HCT116 (cell line): ENCODE results near the gene GNPTG. TPM values are rescaled to one million over a fixed set of nuclear protein-coding genes. Genes with fewer than 3 reads are reported as not detected.

Experiments used
- ATAC-seq: fragments of 200-7000 bp; cut with Tn5 transposase; 2 replicates; pipeline ENCODE4 v1.9.1; 2020; ENCODE audit warnings: mild to moderate bottlenecking, moderate library complexity
- BruUV-seq: library from RNA; stranded (reverse); fragments of 400-500 nt; replicated peaks from 2 replicates; lab custom pipeline; 2021; lab: Mats Ljungman, UMichigan
- CTCF ChIA-PET: fragments of 300-600 bp; sonication (Branson Sonifier 250); formaldehyde crosslinking; loops from one replicate; lab custom pipeline; 2021; ENCODE audit warnings: antibody characterized with exemption; lab: Charles Lee
- POLR2A ChIA-PET: fragments of 300-600, 350-600 bp; sonication (Branson Sonifier 250); formaldehyde crosslinking; loops from one replicate; lab custom pipeline; 2021; ENCODE audit warnings: antibody characterized with exemption; lab: Charles Lee
- RAD21 ChIA-PET, 2 experiments: fragments of 300-600 bp; sonication (Branson Sonifier 250); formaldehyde crosslinking; loops; one replicate each; lab custom pipeline; 2023; ENCODE audit warnings: low total read pairs in 2 of 2; ENCODE audit not compliant: uncharacterized antibody in 2 of 2, unreplicated experiment in 2 of 2, low non-redundant PET in 1 of 2; lab: Charles Lee
- DNase-seq: peaks from one replicate; pipeline ENCODE4 v3.0.0-alpha.2; 2010; ENCODE audit warnings: low read depth, low spot score
- H2AFZ ChIP-seq: fragments of 200-600 bp; shearing (Covaris generic), sonication (generic); 2 replicates; pipeline ENCODE4 v1.6.1; 2017; ENCODE audit warnings: low read depth, mixed run types, mixed read lengths, antibody characterized with exemption, low read length; ENCODE audit not compliant: poor library complexity, severe bottlenecking
- H3K27ac ChIP-seq: 2 replicates; pipeline ENCODE4 v1.5.1; 2012; ENCODE audit warnings: low read depth, low read length
- H3K27me3 ChIP-seq: fragments of 200-600 bp; sonication (generic); 2 replicates; pipeline ENCODE4 v1.6.1; 2016; ENCODE audit warnings: mixed run types, low read length, mixed read lengths; ENCODE audit not compliant: insufficient read depth
- H3K36me3 ChIP-seq, 2 experiments: fragments of 200-500 bp in 1 of 2; fragments of 200-600 bp in 1 of 2; sonication (Bioruptor generic) in 1 of 2; sonication (generic) in 1 of 2; 2 replicates each; pipeline versions ENCODE4 v1.5.1 to v1.6.1; 2014 to 2016; ENCODE audit warnings: low read length in 2 of 2, inconsistent platforms in 1 of 2, mixed read lengths in 1 of 2, mixed run types in 1 of 2; ENCODE audit not compliant: insufficient read depth in 2 of 2, control insufficient read depth in 1 of 2
- H3K4me1 ChIP-seq, 2 experiments: fragments of 200-600 bp in 1 of 2; sonication (generic) in 1 of 2; 2 replicates each; pipeline versions ENCODE4 v1.5.1 to v1.6.1; 2012 to 2017; ENCODE audit warnings: low read length in 2 of 2, inconsistent platforms in 1 of 2, mild to moderate bottlenecking in 1 of 2, mixed read lengths in 1 of 2, mixed run types in 1 of 2, moderate library complexity in 1 of 2; ENCODE audit not compliant: insufficient read depth in 2 of 2, control insufficient read depth in 1 of 2
- H3K4me2 ChIP-seq: fragments of 200-600 bp; sonication (generic); 2 replicates; pipeline ENCODE4 v1.6.1; 2017; ENCODE audit warnings: mixed run types, low read length, mixed read lengths
- H3K4me3 ChIP-seq, 2 experiments: fragments of 200-600 bp in 1 of 2; sonication (generic) in 1 of 2; replicated peaks in 1 of 2; 2 replicates each; pipeline ENCODE4 v1.5.1; 2011 to 2016; ENCODE audit warnings: low read length in 2 of 2, control low read depth in 1 of 2, low read depth in 1 of 2, mild to moderate bottlenecking in 1 of 2, mixed read lengths in 1 of 2, mixed run types in 1 of 2
- H3K79me2 ChIP-seq: fragments of 200-600 bp; sonication (generic); 2 replicates; pipeline ENCODE4 v1.6.1; 2017; ENCODE audit warnings: mild to moderate bottlenecking, mixed run types, low read length, moderate library complexity, mixed read lengths; ENCODE audit not compliant: insufficient read depth
- H3K9ac ChIP-seq: fragments of 200-600 bp; sonication (generic); 2 replicates; pipeline ENCODE4 v1.6.1; 2016; ENCODE audit warnings: low read length, mixed read lengths
- H3K9me2 ChIP-seq: fragments of 200-600 bp; sonication (generic), shearing (Covaris generic); 2 replicates; pipeline ENCODE4 v1.6.1; 2017; ENCODE audit warnings: mixed run types, mild to moderate bottlenecking, moderate library complexity; ENCODE audit not compliant: insufficient read depth
- H3K9me3 ChIP-seq, 2 experiments: fragments of 200-500 bp in 1 of 2; fragments of 200-600 bp in 1 of 2; sonication (Bioruptor generic) in 1 of 2; sonication (generic) in 1 of 2; 2 replicates each; pipeline ENCODE4 v1.6.1; 2014 to 2017; ENCODE audit warnings: low read length in 2 of 2, mixed read lengths in 2 of 2, inconsistent platforms in 1 of 2, low read depth in 1 of 2, mild to moderate bottlenecking in 1 of 2, mixed run types in 1 of 2, moderate library complexity in 1 of 2; ENCODE audit not compliant: control insufficient read depth in 1 of 2, insufficient read depth in 1 of 2
- H4K20me1 ChIP-seq: fragments of 200-600 bp; sonication (generic), shearing (Covaris generic); 2 replicates; pipeline ENCODE4 v1.6.1; 2017; ENCODE audit warnings: mixed run types, mild to moderate bottlenecking, moderate library complexity; ENCODE audit not compliant: insufficient read depth
- CBX3 ChIP-seq: IDR thresholded peaks from 2 replicates; pipeline ENCODE4 v1.6.1; 2012; ENCODE audit warnings: low read depth
- CEBPB ChIP-seq: IDR thresholded peaks from 2 replicates; pipeline ENCODE4 v1.6.1; 2012; ENCODE audit warnings: low read depth
- EGR1 ChIP-seq: IDR thresholded peaks from 2 replicates; pipeline ENCODE4 v1.6.1; 2012; ENCODE audit warnings: low read depth
- ELF1 ChIP-seq: IDR thresholded peaks from 2 replicates; pipeline ENCODE4 v1.6.1; 2012; ENCODE audit warnings: low read depth, borderline replicate concordance
- POLR2A ChIP-seq: IDR thresholded peaks from 2 replicates; pipeline ENCODE4 v1.7.0; 2011; ENCODE audit warnings: borderline replicate concordance; ENCODE audit not compliant: insufficient read depth, insufficient read length; ENCODE audit errors: extremely low read depth
- POLR2AphosphoS5 ChIP-seq: IDR thresholded peaks from 2 replicates; pipeline ENCODE4 v1.6.1; 2011; ENCODE audit warnings: mild to moderate bottlenecking, low read depth, low read length, moderate library complexity
- RAD21 ChIP-seq: IDR thresholded peaks from 2 replicates; pipeline ENCODE4 v1.6.1; 2012; ENCODE audit warnings: low read depth, mild to moderate bottlenecking
- SP1 ChIP-seq: IDR thresholded peaks from 2 replicates; pipeline ENCODE4 v1.6.1; 2012; ENCODE audit warnings: low read depth
- YY1 ChIP-seq: IDR thresholded peaks from 2 replicates; pipeline ENCODE4 v1.6.1; 2011; ENCODE audit warnings: low read length, low read depth, moderate library complexity, mild to moderate bottlenecking; ENCODE audit not compliant: insufficient replicate concordance; ENCODE audit errors: extremely low read depth
- ZFX ChIP-seq: fragments of 450-650 bp; IDR thresholded peaks from 2 replicates; pipeline ENCODE4 v1.6.1; 2017
- intact Hi-C: fragments of 100-400 bp; cut with micrococcal nuclease; formaldehyde crosslinking; loops from 2 replicates; pipeline ENCODE4 v1.10.0; 2022
- total RNA-seq: library from RNA; stranded (reverse); gene quantifications from one replicate; pipeline ENCODE4 v1.2.1, GENCODE V29; 2021; ENCODE audit not compliant: unreplicated experiment
- TF ChIP-seq, protein P1 (sequence below): IDR thresholded peaks from 2 replicates; pipeline ENCODE4 v1.6.1; 2012; ENCODE audit warnings: low read depth
- TF ChIP-seq, protein P2 (sequence below), 3 experiments: fragments of 200-600 bp in 1 of 3; sonication (generic) in 1 of 3; IDR thresholded peaks in 2 of 3; conservative IDR thresholded peaks in 1 of 3; 2 replicates each; pipeline ENCODE4 v1.5.1; 2012 to 2017; ENCODE audit warnings: low read depth in 2 of 3, low read length in 2 of 3, antibody characterized with exemption in 1 of 3, borderline replicate concordance in 1 of 3, control low read depth in 1 of 3, mild to moderate bottlenecking in 1 of 3, mixed read lengths in 1 of 3, mixed run types in 1 of 3, moderate library complexity in 1 of 3; ENCODE audit not compliant: insufficient read depth in 1 of 3
- TF ChIP-seq, protein P3 (sequence below): IDR thresholded peaks from 2 replicates; pipeline ENCODE4 v1.6.1; 2011; ENCODE audit warnings: mild to moderate bottlenecking, low read length, moderate library complexity; ENCODE audit not compliant: insufficient replicate concordance; ENCODE audit errors: extremely low read depth
- TF ChIP-seq, protein P4 (sequence below): IDR thresholded peaks from 2 replicates; pipeline ENCODE4 v1.6.1; 2012

GNPTG gene
- total RNA-seq, 1 experiment from 2014 or later, result 35.2 TPM

DNA sequence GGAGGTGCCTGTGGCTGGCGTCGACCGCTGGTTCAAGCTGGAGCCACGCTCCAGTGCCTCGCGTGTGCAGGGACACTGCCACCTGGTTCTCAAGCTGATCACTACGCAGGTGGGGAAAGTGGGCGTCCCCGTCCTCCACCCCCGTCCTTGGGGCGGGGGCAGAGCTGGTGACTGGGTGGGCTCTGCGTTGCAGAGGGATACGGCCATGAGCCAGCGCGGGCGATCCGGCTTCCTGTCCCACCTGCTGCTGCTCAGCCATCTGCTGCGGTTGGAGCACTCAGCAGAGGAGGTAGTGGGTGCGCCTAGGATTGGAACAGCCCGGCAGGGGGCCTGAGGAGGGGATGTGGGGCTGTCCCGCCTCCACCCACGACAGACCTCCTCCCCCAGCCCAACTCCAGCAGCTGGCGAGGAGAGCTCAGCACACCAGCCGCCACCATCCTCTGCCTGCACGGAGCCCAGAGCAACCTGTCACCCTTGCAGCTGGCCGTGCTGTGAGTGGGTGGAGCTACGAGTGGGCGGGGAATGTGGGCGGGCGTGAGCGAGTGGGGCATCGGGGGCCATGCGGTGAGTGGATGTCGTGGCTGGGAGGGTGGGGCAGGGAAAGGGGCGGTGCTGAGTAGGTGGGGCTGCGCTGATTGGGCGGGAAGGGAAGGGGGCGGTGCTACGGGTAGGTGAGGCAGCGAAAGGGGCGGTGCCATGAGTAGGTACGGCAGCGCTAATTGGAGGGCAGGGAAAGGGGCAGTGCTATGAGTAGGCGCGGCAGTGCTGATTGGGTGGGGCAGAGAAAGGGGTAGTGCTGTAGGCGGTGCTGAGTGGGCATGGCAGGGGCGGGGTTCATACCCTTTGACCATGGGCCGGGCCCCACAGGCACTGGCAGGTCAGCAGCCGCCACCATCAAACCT lies 9.0 kb upstream of the GNPTG start:
- ChIA-PET POLR2A (interaction anchor here (0.6 to 1.2 kb wide), 4 partner anchors 9 to 276 kb away, joined by 4 to 10 read pairs (median 4); partner anchors contain the start of gene BAIAP3), RAD21 (no interaction called here), CTCF (interaction anchor here (0.6 kb wide), 2 partner anchors 21 to 627 kb away, joined by 3 to 4 read pairs; no protein-coding TSS in a partner anchor)
- no peaks in the 10 kb centered on the region for H4K20me1 ChIP-seq
- H3K79me2 ChIP-seq, result no peaks in the 10 kb centered on the region
- H2AFZ ChIP-seq, result no peak overlapping the region
- no peak overlapping the region for H3K9ac ChIP-seq
- TF ChIP-seq CEBPB, result no peak
- no peak for TF ChIP-seq POLR2A
- TF ChIP-seq, protein P1, sequence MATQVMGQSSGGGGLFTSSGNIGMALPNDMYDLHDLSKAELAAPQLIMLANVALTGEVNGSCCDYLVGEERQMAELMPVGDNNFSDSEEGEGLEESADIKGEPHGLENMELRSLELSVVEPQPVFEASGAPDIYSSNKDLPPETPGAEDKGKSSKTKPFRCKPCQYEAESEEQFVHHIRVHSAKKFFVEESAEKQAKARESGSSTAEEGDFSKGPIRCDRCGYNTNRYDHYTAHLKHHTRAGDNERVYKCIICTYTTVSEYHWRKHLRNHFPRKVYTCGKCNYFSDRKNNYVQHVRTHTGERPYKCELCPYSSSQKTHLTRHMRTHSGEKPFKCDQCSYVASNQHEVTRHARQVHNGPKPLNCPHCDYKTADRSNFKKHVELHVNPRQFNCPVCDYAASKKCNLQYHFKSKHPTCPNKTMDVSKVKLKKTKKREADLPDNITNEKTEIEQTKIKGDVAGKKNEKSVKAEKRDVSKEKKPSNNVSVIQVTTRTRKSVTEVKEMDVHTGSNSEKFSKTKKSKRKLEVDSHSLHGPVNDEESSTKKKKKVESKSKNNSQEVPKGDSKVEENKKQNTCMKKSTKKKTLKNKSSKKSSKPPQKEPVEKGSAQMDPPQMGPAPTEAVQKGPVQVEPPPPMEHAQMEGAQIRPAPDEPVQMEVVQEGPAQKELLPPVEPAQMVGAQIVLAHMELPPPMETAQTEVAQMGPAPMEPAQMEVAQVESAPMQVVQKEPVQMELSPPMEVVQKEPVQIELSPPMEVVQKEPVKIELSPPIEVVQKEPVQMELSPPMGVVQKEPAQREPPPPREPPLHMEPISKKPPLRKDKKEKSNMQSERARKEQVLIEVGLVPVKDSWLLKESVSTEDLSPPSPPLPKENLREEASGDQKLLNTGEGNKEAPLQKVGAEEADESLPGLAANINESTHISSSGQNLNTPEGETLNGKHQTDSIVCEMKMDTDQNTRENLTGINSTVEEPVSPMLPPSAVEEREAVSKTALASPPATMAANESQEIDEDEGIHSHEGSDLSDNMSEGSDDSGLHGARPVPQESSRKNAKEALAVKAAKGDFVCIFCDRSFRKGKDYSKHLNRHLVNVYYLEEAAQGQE, result no peak
- TF ChIP-seq, protein P2, sequence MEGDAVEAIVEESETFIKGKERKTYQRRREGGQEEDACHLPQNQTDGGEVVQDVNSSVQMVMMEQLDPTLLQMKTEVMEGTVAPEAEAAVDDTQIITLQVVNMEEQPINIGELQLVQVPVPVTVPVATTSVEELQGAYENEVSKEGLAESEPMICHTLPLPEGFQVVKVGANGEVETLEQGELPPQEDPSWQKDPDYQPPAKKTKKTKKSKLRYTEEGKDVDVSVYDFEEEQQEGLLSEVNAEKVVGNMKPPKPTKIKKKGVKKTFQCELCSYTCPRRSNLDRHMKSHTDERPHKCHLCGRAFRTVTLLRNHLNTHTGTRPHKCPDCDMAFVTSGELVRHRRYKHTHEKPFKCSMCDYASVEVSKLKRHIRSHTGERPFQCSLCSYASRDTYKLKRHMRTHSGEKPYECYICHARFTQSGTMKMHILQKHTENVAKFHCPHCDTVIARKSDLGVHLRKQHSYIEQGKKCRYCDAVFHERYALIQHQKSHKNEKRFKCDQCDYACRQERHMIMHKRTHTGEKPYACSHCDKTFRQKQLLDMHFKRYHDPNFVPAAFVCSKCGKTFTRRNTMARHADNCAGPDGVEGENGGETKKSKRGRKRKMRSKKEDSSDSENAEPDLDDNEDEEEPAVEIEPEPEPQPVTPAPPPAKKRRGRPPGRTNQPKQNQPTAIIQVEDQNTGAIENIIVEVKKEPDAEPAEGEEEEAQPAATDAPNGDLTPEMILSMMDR (IDR thresholded peaks at IDR 0.05 in 2 of 3, conservative IDR thresholded peaks at IDR 0.05 in 1 of 3; ENCODE audit: borderline replicate concordance in 1 of 3, insufficient read depth in 1 of 3, low read depth in 2 of 3, low read length in 2 of 3), result peak in 1 of 3 experiments; percentile 13; a peak in 1 of 6 replicates
- TF ChIP-seq POLR2AphosphoS5, result peak; percentile 32; the same call in 1 of the 2 replicates
- no peak for TF ChIP-seq ELF1
- TF ChIP-seq YY1, result no peak
- TF ChIP-seq EGR1, result peak; percentile 88
- TF ChIP-seq ZFX, result no peak
- TF ChIP-seq CBX3, result no peak
- TF ChIP-seq, protein P3, sequence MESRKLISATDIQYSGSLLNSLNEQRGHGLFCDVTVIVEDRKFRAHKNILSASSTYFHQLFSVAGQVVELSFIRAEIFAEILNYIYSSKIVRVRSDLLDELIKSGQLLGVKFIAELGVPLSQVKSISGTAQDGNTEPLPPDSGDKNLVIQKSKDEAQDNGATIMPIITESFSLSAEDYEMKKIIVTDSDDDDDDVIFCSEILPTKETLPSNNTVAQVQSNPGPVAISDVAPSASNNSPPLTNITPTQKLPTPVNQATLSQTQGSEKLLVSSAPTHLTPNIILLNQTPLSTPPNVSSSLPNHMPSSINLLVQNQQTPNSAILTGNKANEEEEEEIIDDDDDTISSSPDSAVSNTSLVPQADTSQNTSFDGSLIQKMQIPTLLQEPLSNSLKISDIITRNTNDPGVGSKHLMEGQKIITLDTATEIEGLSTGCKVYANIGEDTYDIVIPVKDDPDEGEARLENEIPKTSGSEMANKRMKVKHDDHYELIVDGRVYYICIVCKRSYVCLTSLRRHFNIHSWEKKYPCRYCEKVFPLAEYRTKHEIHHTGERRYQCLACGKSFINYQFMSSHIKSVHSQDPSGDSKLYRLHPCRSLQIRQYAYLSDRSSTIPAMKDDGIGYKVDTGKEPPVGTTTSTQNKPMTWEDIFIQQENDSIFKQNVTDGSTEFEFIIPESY, result no peak
- TF ChIP-seq, protein P4, sequence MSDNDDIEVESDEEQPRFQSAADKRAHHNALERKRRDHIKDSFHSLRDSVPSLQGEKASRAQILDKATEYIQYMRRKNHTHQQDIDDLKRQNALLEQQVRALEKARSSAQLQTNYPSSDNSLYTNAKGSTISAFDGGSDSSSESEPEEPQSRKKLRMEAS, result peak; percentile 62; the same call in 1 of the 2 replicates
- TF ChIP-seq SP1, result peak; percentile 92
- no peak for TF ChIP-seq RAD21
- peak overlapping the region; percentile 22; the same call in 1 of the 2 replicates for H3K27ac ChIP-seq
- no TSS peak for BruUV-seq
- no peaks in the 10 kb centered on the region for H3K36me3 ChIP-seq
- peak overlapping the region; percentile 59 for H3K4me2 ChIP-seq
- no peaks in the 10 kb centered on the region for H3K9me2 ChIP-seq
- intact Hi-C loops, result no loop called here
- peak; percentile 98 for ATAC-seq
- no peak overlapping the region for H3K4me3 ChIP-seq
- H3K4me1 ChIP-seq, result peaks cover 9 to 19% of the 10 kb centered on the region in 2 experiments; a peak in 3 of 4 replicates
- H3K9me3 ChIP-seq, result no peaks in the 10 kb centered on the region
- no peaks in the 10 kb centered on the region for H3K27me3 ChIP-seq
- peak; percentile 95 for DNase-seq
